ENCODE measurements around the gene DNAJC16.
A peak's percentile ranks its signal among the peaks of the same experiment; 100 is the strongest.

DNAJC16 gene

GRCh38 chr1:15557594-15557993, 30.9 kb downstream of the DNAJC16 start:
- H3K9me3 ChIP-seq (ENCODE audit: control insufficient read depth, low read length): no peaks in the 10 kb centered on the region
- no peaks in the 10 kb centered on the region for H3K27me3 ChIP-seq (replicated peaks; ENCODE audit: control insufficient read depth, insufficient read depth, low read length, poor library complexity, severe bottlenecking)
- no peaks in the 10 kb centered on the region for H3K4me1 ChIP-seq (ENCODE audit: control insufficient read depth, insufficient read depth, low read length, poor library complexity, severe bottlenecking)
- H3K36me3 ChIP-seq (ENCODE audit: control insufficient read depth, insufficient read depth, low read length): peaks cover 29% of the 10 kb centered on the region
- no peak for DNase-seq
- no peak overlapping the region for H3K27ac ChIP-seq (ENCODE audit: insufficient read depth, low read length, poor library complexity, severe bottlenecking)
- H3K4me3 ChIP-seq (ENCODE audit: insufficient read depth, low read depth, low read length, poor library complexity, severe bottlenecking): no peak overlapping the region

- H3K4me1 ChIP-seq (ENCODE audit: control insufficient read depth, insufficient read depth, low read length, poor library complexity, severe bottlenecking): no peaks in the 10 kb centered on the region
- no peaks in the 10 kb centered on the region for H3K9me3 ChIP-seq (ENCODE audit: control insufficient read depth, low read length)
- no peak overlapping the region for H3K4me3 ChIP-seq (ENCODE audit: insufficient read depth, low read depth, low read length, poor library complexity, severe bottlenecking)
- H3K36me3 ChIP-seq (ENCODE audit: control insufficient read depth, insufficient read depth, low read length): peaks cover 34% of the 10 kb centered on the region
- no peak overlapping the region for H3K27ac ChIP-seq (ENCODE audit: insufficient read depth, low read length, poor library complexity, severe bottlenecking)
- DNase-seq: no peak
- no peaks in the 10 kb centered on the region for H3K27me3 ChIP-seq (replicated peaks; ENCODE audit: control insufficient read depth, insufficient read depth, low read length, poor library complexity, severe bottlenecking)
Observed at GRCh38 chr1:15558516-15558915, 31.9 kb downstream of the DNAJC16 start.

- DNase-seq: no peak
- H3K9me3 ChIP-seq (ENCODE audit: control insufficient read depth, low read length): no peaks in the 10 kb centered on the region
- H3K36me3 ChIP-seq (ENCODE audit: control insufficient read depth, insufficient read depth, low read length): peaks cover 40% of the 10 kb centered on the region
- H3K4me3 ChIP-seq (ENCODE audit: insufficient read depth, low read depth, low read length, poor library complexity, severe bottlenecking): no peak overlapping the region
- no peak overlapping the region for H3K27ac ChIP-seq (ENCODE audit: insufficient read depth, low read length, poor library complexity, severe bottlenecking)
- H3K4me1 ChIP-seq (ENCODE audit: control insufficient read depth, insufficient read depth, low read length, poor library complexity, severe bottlenecking): no peaks in the 10 kb centered on the region
- H3K27me3 ChIP-seq (replicated peaks; ENCODE audit: control insufficient read depth, insufficient read depth, low read length, poor library complexity, severe bottlenecking): no peaks in the 10 kb centered on the region
Observed at GRCh38 chr1:15559189-15559810, 32.7 kb downstream of the DNAJC16 start.

- H3K9me3 ChIP-seq (ENCODE audit: control insufficient read depth, low read length): no peaks in the 10 kb centered on the region
- no peak overlapping the region for H3K4me3 ChIP-seq (ENCODE audit: insufficient read depth, low read depth, low read length, poor library complexity, severe bottlenecking)
- DNase-seq: no peak
- peaks cover 56% of the 10 kb centered on the region for H3K36me3 ChIP-seq (ENCODE audit: control insufficient read depth, insufficient read depth, low read length)
- no peaks in the 10 kb centered on the region for H3K27me3 ChIP-seq (replicated peaks; ENCODE audit: control insufficient read depth, insufficient read depth, low read length, poor library complexity, severe bottlenecking)
- H3K27ac ChIP-seq (ENCODE audit: insufficient read depth, low read length, poor library complexity, severe bottlenecking): no peak overlapping the region
- no peaks in the 10 kb centered on the region for H3K4me1 ChIP-seq (ENCODE audit: control insufficient read depth, insufficient read depth, low read length, poor library complexity, severe bottlenecking)
Observed at GRCh38 chr1:15568387-15569073, 41.9 kb downstream of the DNAJC16 start.

GRCh38 chr1:15570861-15571260, 44.2 kb downstream of the DNAJC16 start:
- H3K36me3 ChIP-seq (ENCODE audit: control insufficient read depth, insufficient read depth, low read length): peaks cover 41% of the 10 kb centered on the region
- H3K27ac ChIP-seq (ENCODE audit: insufficient read depth, low read length, poor library complexity, severe bottlenecking): no peak overlapping the region
- no peaks in the 10 kb centered on the region for H3K9me3 ChIP-seq (ENCODE audit: control insufficient read depth, low read length)
- no peaks in the 10 kb centered on the region for H3K4me1 ChIP-seq (ENCODE audit: control insufficient read depth, insufficient read depth, low read length, poor library complexity, severe bottlenecking)
- DNase-seq: no peak
- H3K27me3 ChIP-seq (replicated peaks; ENCODE audit: control insufficient read depth, insufficient read depth, low read length, poor library complexity, severe bottlenecking): no peaks in the 10 kb centered on the region
- no peak overlapping the region for H3K4me3 ChIP-seq (ENCODE audit: insufficient read depth, low read depth, low read length, poor library complexity, severe bottlenecking)

- H3K9me3 ChIP-seq (ENCODE audit: control insufficient read depth, low read length): no peaks in the 10 kb centered on the region
- peaks cover 37% of the 10 kb centered on the region for H3K36me3 ChIP-seq (ENCODE audit: control insufficient read depth, insufficient read depth, low read length)
- no peak for DNase-seq
- no peak overlapping the region for H3K4me3 ChIP-seq (ENCODE audit: insufficient read depth, low read depth, low read length, poor library complexity, severe bottlenecking)
- H3K27ac ChIP-seq (ENCODE audit: insufficient read depth, low read length, poor library complexity, severe bottlenecking): no peak overlapping the region
- H3K4me1 ChIP-seq (ENCODE audit: control insufficient read depth, insufficient read depth, low read length, poor library complexity, severe bottlenecking): no peaks in the 10 kb centered on the region
- H3K27me3 ChIP-seq (replicated peaks; ENCODE audit: control insufficient read depth, insufficient read depth, low read length, poor library complexity, severe bottlenecking): no peaks in the 10 kb centered on the region
Observed at GRCh38 chr1:15571266-15571665, 44.6 kb downstream of the DNAJC16 start.

GRCh38 chr1:15573477-15573876, 46.8 kb downstream of the DNAJC16 start:
- no peaks in the 10 kb centered on the region for H3K27me3 ChIP-seq (replicated peaks; ENCODE audit: control insufficient read depth, insufficient read depth, low read length, poor library complexity, severe bottlenecking)
- no peak overlapping the region for H3K27ac ChIP-seq (ENCODE audit: insufficient read depth, low read length, poor library complexity, severe bottlenecking)
- H3K9me3 ChIP-seq (ENCODE audit: control insufficient read depth, low read length): no peaks in the 10 kb centered on the region
- H3K36me3 ChIP-seq (ENCODE audit: control insufficient read depth, insufficient read depth, low read length): peaks cover 18% of the 10 kb centered on the region
- H3K4me3 ChIP-seq (ENCODE audit: insufficient read depth, low read depth, low read length, poor library complexity, severe bottlenecking): no peak overlapping the region
- no peak for DNase-seq
- peaks cover 13% of the 10 kb centered on the region for H3K4me1 ChIP-seq (ENCODE audit: control insufficient read depth, insufficient read depth, low read length, poor library complexity, severe bottlenecking)

GRCh38 chr1:15574741-15575140, 48.1 kb downstream of the DNAJC16 start:
- Histone ChIP-seq H3K9me3 (ENCODE audit: control insufficient read depth, low read length) (no peaks in the 10 kb centered on the region), H3K4me1 (ENCODE audit: control insufficient read depth, insufficient read depth, low read length, poor library complexity, severe bottlenecking) (peaks cover 25% of the 10 kb centered on the region), H3K4me3 (ENCODE audit: insufficient read depth, low read depth, low read length, poor library complexity, severe bottlenecking) (no peak overlapping the region), H3K36me3 (ENCODE audit: control insufficient read depth, insufficient read depth, low read length) (peaks cover 18% of the 10 kb centered on the region), H3K27me3 (replicated peaks; ENCODE audit: control insufficient read depth, insufficient read depth, low read length, poor library complexity, severe bottlenecking) (no peaks in the 10 kb centered on the region), H3K27ac (ENCODE audit: insufficient read depth, low read length, poor library complexity, severe bottlenecking) (no peak overlapping the region)
- DNase-seq: no peak

GRCh38 chr1:15575549-15576150, 49.0 kb downstream of the DNAJC16 start:
- Histone ChIP-seq H3K36me3 (ENCODE audit: control insufficient read depth, insufficient read depth, low read length) (peaks cover 10% of the 10 kb centered on the region), H3K4me3 (ENCODE audit: insufficient read depth, low read depth, low read length, poor library complexity, severe bottlenecking) (no peak overlapping the region), H3K27me3 (replicated peaks; ENCODE audit: control insufficient read depth, insufficient read depth, low read length, poor library complexity, severe bottlenecking) (no peaks in the 10 kb centered on the region), H3K27ac (ENCODE audit: insufficient read depth, low read length, poor library complexity, severe bottlenecking) (no peak overlapping the region), H3K4me1 (ENCODE audit: control insufficient read depth, insufficient read depth, low read length, poor library complexity, severe bottlenecking) (peaks cover 27% of the 10 kb centered on the region), H3K9me3 (ENCODE audit: control insufficient read depth, low read length) (no peaks in the 10 kb centered on the region)
- DNase-seq: no peak

GRCh38 chr1:15577691-15578090, 51.0 kb downstream of the DNAJC16 start:
- H3K36me3 ChIP-seq (ENCODE audit: control insufficient read depth, insufficient read depth, low read length): peaks cover 4% of the 10 kb centered on the region
- peaks cover 27% of the 10 kb centered on the region for H3K4me1 ChIP-seq (ENCODE audit: control insufficient read depth, insufficient read depth, low read length, poor library complexity, severe bottlenecking)
- H3K4me3 ChIP-seq (ENCODE audit: insufficient read depth, low read depth, low read length, poor library complexity, severe bottlenecking): no peak overlapping the region
- peak overlapping the region; percentile 30 for H3K27ac ChIP-seq (ENCODE audit: insufficient read depth, low read length, poor library complexity, severe bottlenecking)
- no peaks in the 10 kb centered on the region for H3K9me3 ChIP-seq (ENCODE audit: control insufficient read depth, low read length)
- no peaks in the 10 kb centered on the region for H3K27me3 ChIP-seq (replicated peaks; ENCODE audit: control insufficient read depth, insufficient read depth, low read length, poor library complexity, severe bottlenecking)
- DNase-seq: no peak

Data from effector memory CD4-positive, alpha-beta T cell (primary cell).